ENCODE data around the gene QRICH1. TPM values are rescaled to one million over a fixed set of nuclear protein-coding genes. Genes with fewer than 3 reads are reported as not detected.

QRICH1 gene
- total and polyA plus RNA-seq, 12 donors = 21.1 to 72.5 (median 57.6) TPM

DNA sequence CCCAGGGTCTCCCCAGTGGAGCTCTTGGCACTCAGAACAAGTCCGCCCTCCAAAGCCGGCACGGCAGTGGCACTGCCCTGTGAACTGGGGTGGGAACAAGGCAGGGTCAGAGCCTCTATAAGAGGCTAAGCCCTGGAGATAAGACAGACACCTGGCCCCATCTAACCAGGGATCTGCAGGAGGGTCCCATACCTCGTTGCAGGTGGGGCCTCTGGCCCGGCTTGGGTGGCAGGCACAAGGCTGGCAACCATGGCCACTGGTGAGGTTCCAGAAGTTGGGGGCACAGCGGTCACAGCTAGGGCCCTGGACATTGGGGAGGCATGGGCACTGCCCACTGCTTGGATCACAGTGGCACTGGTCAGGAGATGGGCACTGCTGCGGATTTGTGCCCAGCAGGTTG lies 30.3 kb upstream of the QRICH1 start:
- no peak overlapping the region for H3K4me3 ChIP-seq
- TF ChIP-seq, protein P1, sequence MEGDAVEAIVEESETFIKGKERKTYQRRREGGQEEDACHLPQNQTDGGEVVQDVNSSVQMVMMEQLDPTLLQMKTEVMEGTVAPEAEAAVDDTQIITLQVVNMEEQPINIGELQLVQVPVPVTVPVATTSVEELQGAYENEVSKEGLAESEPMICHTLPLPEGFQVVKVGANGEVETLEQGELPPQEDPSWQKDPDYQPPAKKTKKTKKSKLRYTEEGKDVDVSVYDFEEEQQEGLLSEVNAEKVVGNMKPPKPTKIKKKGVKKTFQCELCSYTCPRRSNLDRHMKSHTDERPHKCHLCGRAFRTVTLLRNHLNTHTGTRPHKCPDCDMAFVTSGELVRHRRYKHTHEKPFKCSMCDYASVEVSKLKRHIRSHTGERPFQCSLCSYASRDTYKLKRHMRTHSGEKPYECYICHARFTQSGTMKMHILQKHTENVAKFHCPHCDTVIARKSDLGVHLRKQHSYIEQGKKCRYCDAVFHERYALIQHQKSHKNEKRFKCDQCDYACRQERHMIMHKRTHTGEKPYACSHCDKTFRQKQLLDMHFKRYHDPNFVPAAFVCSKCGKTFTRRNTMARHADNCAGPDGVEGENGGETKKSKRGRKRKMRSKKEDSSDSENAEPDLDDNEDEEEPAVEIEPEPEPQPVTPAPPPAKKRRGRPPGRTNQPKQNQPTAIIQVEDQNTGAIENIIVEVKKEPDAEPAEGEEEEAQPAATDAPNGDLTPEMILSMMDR (IDR thresholded peaks at IDR 0.05) = no peak
- no peak overlapping the region for H3K27ac ChIP-seq
- intact Hi-C loops (cut with DNase I) = no loop called here
- DNase-seq = no peak
- no peaks in the 10 kb centered on the region for H3K27me3 ChIP-seq
- ATAC-seq = no peak
- no peaks in the 10 kb centered on the region for H3K9me3 ChIP-seq
- H3K4me1 ChIP-seq = peaks cover 8 to 17% (median 10%) of the 10 kb centered on the region in 9 donors
- H3K36me3 ChIP-seq = peaks cover 4 to 85% (median 70%) of the 10 kb centered on the region in 9 donors
- 87 to 90% methylated on average over 7 of the region's 7 CpGs for WGBS, 2 donors

DNA sequence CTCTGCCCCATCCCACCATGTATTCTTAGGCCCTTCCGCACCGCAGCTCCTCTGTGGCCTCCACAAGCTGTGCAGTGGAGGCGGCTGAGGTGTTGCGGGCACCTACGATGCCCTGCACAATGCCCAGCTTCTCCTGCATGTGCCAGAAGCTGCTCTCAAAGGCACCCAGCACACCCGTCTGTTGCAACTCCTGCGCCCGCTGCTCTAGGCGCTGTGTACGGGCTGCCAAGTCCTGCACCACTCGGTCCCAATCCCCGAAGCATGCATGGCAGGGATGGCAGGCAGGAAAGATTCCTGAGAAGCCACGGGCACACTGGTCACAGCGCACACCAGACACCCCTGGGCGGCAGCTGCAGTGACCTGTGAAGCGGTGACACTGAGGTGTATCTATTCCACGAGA lies 29.8 kb upstream of the QRICH1 start:
- TF ChIP-seq, protein P1 (IDR thresholded peaks at IDR 0.05) = no peak
- H3K9me3 ChIP-seq = no peaks in the 10 kb centered on the region
- H3K36me3 ChIP-seq = peaks cover 4 to 84% (median 67%) of the 10 kb centered on the region in 9 donors
- ATAC-seq (no peak), DNase-seq (no peak)
- H3K4me1 ChIP-seq = peaks cover 13 to 22% (median 15%) of the 10 kb centered on the region in 9 donors
- intact Hi-C loops (cut with DNase I) = no loop called here
- H3K4me3 ChIP-seq = no peak overlapping the region
- no peak overlapping the region for H3K27ac ChIP-seq
- 92 to 93% methylated on average over 17 of the region's 17 CpGs for WGBS, 2 donors
- H3K27me3 ChIP-seq = no peaks in the 10 kb centered on the region

DNA sequence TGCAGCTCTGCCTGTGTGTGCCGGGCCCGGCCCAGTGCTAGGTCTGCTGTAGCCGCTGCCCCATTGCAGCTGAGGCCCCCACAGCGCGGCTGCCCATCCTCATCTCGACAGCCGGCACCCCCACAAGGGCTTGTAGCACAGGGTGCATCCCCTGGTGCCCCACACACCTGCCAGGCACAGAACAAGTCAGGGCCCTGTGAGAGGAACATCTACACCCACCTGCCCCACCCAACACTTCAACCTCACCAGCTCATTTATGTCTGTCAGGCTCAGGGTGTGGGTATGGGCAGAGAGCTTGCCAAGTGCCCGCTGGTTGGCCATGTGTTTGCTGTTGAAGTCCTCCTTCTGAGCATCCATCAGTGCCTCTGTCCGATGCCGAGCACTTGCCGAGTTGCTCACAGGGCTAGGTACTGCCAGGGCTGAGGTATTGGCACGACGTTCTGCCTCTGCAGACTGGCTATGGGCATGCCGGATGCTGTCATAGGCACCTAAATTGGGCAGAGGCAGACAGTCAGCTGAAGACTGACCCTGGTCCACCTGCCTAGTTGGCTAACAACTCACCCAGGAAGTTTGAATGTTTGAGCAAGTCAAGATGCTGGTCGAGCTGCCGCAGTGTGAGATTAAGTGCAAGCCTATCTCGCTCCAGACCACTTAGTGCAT lies 29.1 kb upstream of the QRICH1 start:
- intact Hi-C loops (cut with DNase I) = no loop called here
- no peak overlapping the region for H3K27ac ChIP-seq
- no peak for ATAC-seq
- no peaks in the 10 kb centered on the region for H3K9me3 ChIP-seq
- DNase-seq = no peak
- TF ChIP-seq, protein P1 (IDR thresholded peaks at IDR 0.05) = no peak
- H3K4me3 ChIP-seq = no peak overlapping the region
- H3K4me1 ChIP-seq = peaks cover 13 to 24% (median 21%) of the 10 kb centered on the region in 9 donors
- H3K27me3 ChIP-seq = no peaks in the 10 kb centered on the region
- WGBS, 2 donors = 91 to 93% methylated on average over 17 of the region's 17 CpGs
- peaks cover 4 to 84% (median 68%) of the 10 kb centered on the region in 9 donors for H3K36me3 ChIP-seq

DNA sequence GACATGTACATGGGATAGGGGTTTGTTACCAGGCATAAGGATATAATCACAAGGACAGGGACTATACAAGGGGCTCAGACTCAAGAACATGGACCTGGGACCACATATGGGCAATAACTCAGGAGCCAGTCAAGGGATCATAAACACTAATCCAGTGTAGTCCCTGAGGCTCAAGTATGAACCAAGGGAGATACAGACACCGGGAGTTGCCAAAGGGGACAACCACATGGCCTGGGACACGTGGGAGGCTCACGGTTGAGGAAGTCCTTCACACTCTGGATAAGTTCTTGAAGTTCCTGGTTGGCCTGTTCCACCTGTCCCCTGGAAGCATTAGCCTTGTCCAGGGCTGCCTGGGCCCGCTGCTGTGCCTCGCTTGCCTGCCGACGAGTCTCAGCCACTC lies 28.6 kb upstream of the QRICH1 start:
- intact Hi-C loops (cut with DNase I) = no loop called here
- Histone ChIP-seq H3K27ac (no peak overlapping the region), H3K4me3 (no peak overlapping the region), H3K4me1 (peaks cover 13 to 27% (median 22%) of the 10 kb centered on the region in 9 donors), H3K9me3 (no peaks in the 10 kb centered on the region), H3K27me3 (no peaks in the 10 kb centered on the region), H3K36me3 (peaks cover 4 to 84% (median 72%) of the 10 kb centered on the region in 9 donors)
- WGBS, 2 donors = 82 to 83% methylated on average over 7 of the region's 7 CpGs
- ATAC-seq (no peak), DNase-seq (no peak)
- TF ChIP-seq, protein P1 (IDR thresholded peaks at IDR 0.05) = no peak
